Measurements from ENCODE around the gene RNFT2. TPM values are rescaled to one million over a fixed set of nuclear protein-coding genes. Genes with fewer than 3 reads are reported as not detected.

The RNFT2 gene
- total RNA-seq, 2 experiments from 2014 or later, result 8.6 to 8.9 TPM

- H3K27me3 Mint-ChIP-seq, result peaks cover 9% of the 10 kb centered on the region
- H3K9me3 Mint-ChIP-seq (ENCODE audit: low read depth), result no peaks in the 10 kb centered on the region
- H3K4me1 Mint-ChIP-seq, result peaks cover 20% of the 10 kb centered on the region
- CTCF ChIA-PET, result no interaction called here
- peak overlapping the region; percentile 92 for H3K4me3 Mint-ChIP-seq
- peak overlapping the region; percentile 90 for H3K27ac Mint-ChIP-seq
- no peaks in the 10 kb centered on the region for H3K36me3 Mint-ChIP-seq
- ATAC-seq (no peak), DNase-seq (no peak)
Measured at GRCh38 chr12:116818341-116818856, 80.3 kb downstream of the RNFT2 start.

- ATAC-seq, result peak; percentile 95
- Mint-ChIP-seq H3K27ac (peak overlapping the region; percentile 90), H3K27me3 (peaks cover 9% of the 10 kb centered on the region), H3K36me3 (no peaks in the 10 kb centered on the region), H3K9me3 (ENCODE audit: low read depth) (no peaks in the 10 kb centered on the region), H3K4me3 (peak overlapping the region; percentile 92), H3K4me1 (peaks cover 20% of the 10 kb centered on the region)
- CTCF ChIA-PET, result no interaction called here
- peak; percentile 91 for DNase-seq
Measured at GRCh38 chr12:116818948-116819832, 81.1 kb downstream of the RNFT2 start.

- Mint-ChIP-seq H3K4me3 (peak overlapping the region; percentile 38), H3K9me3 (ENCODE audit: low read depth) (no peaks in the 10 kb centered on the region), H3K36me3 (no peaks in the 10 kb centered on the region), H3K27ac (peak overlapping the region; percentile 8), H3K4me1 (peaks cover 20% of the 10 kb centered on the region), H3K27me3 (peaks cover 9% of the 10 kb centered on the region)
- CTCF ChIA-PET, result no interaction called here
- DNase-seq (no peak), ATAC-seq (no peak)
Measured at GRCh38 chr12:116820064-116820656, 82.0 kb downstream of the RNFT2 start.

GRCh38 chr12:116821291-116821690 is 83.2 kb downstream of the RNFT2 start:
- H3K4me1 Mint-ChIP-seq, result peaks cover 20% of the 10 kb centered on the region
- ATAC-seq (no peak), DNase-seq (no peak)
- no peaks in the 10 kb centered on the region for H3K36me3 Mint-ChIP-seq
- no peak overlapping the region for H3K27ac Mint-ChIP-seq
- H3K4me3 Mint-ChIP-seq, result no peak overlapping the region
- CTCF ChIA-PET, result no interaction called here
- peaks cover 9% of the 10 kb centered on the region for H3K27me3 Mint-ChIP-seq
- no peaks in the 10 kb centered on the region for H3K9me3 Mint-ChIP-seq (ENCODE audit: low read depth)

- Mint-ChIP-seq H3K4me1 (no peaks in the 10 kb centered on the region), H3K27ac (no peak overlapping the region), H3K4me3 (no peak overlapping the region), H3K36me3 (no peaks in the 10 kb centered on the region), H3K27me3 (no peaks in the 10 kb centered on the region), H3K9me3 (ENCODE audit: low read depth) (no peaks in the 10 kb centered on the region)
- DNase-seq (no peak), ATAC-seq (no peak)
- CTCF ChIA-PET, result interaction anchor here (0.6 to 0.8 kb wide), 3 partner anchors 19 to 537 kb away, joined by 3 read pairs; no protein-coding TSS in a partner anchor
Measured at GRCh38 chr12:116827432-116827831, 89.3 kb downstream of the RNFT2 start.

- ATAC-seq (no peak), DNase-seq (no peak)
- H3K36me3 Mint-ChIP-seq, result peaks cover 2% of the 10 kb centered on the region
- no peaks in the 10 kb centered on the region for H3K27me3 Mint-ChIP-seq
- H3K9me3 Mint-ChIP-seq (ENCODE audit: low read depth), result no peaks in the 10 kb centered on the region
- CTCF ChIA-PET, result no interaction called here
- no peaks in the 10 kb centered on the region for H3K4me1 Mint-ChIP-seq
- no peak overlapping the region for H3K27ac Mint-ChIP-seq
- no peak overlapping the region for H3K4me3 Mint-ChIP-seq
Measured at GRCh38 chr12:116832353-116832752, 94.2 kb downstream of the RNFT2 start.

GRCh38 chr12:116833474-116833873 is 95.4 kb downstream of the RNFT2 start:
- ATAC-seq (no peak), DNase-seq (no peak)
- Mint-ChIP-seq H3K4me3 (no peak overlapping the region), H3K4me1 (no peaks in the 10 kb centered on the region), H3K36me3 (peaks cover 2% of the 10 kb centered on the region), H3K27ac (no peak overlapping the region), H3K9me3 (ENCODE audit: low read depth) (no peaks in the 10 kb centered on the region), H3K27me3 (no peaks in the 10 kb centered on the region)
- CTCF ChIA-PET, result no interaction called here

GRCh38 chr12:116835484-116835883 is 97.4 kb downstream of the RNFT2 start:
- CTCF ChIA-PET, result no interaction called here
- no peak for ATAC-seq
- H3K4me3 Mint-ChIP-seq, result no peak overlapping the region
- H3K27me3 Mint-ChIP-seq, result no peaks in the 10 kb centered on the region
- no peaks in the 10 kb centered on the region for H3K9me3 Mint-ChIP-seq (ENCODE audit: low read depth)
- DNase-seq, result no peak
- H3K36me3 Mint-ChIP-seq, result peaks cover 2% of the 10 kb centered on the region
- no peaks in the 10 kb centered on the region for H3K4me1 Mint-ChIP-seq
- no peak overlapping the region for H3K27ac Mint-ChIP-seq

- Mint-ChIP-seq H3K27me3 (no peaks in the 10 kb centered on the region), H3K36me3 (peaks cover 2% of the 10 kb centered on the region), H3K4me1 (no peaks in the 10 kb centered on the region), H3K27ac (no peak overlapping the region), H3K9me3 (ENCODE audit: low read depth) (no peaks in the 10 kb centered on the region), H3K4me3 (no peak overlapping the region)
- DNase-seq (no peak), ATAC-seq (no peak)
- CTCF ChIA-PET, result no interaction called here
Measured at GRCh38 chr12:116837097-116837496, 99.0 kb downstream of the RNFT2 start.

- DNase-seq (no peak), ATAC-seq (no peak)
- Mint-ChIP-seq H3K27ac (no peak overlapping the region), H3K4me3 (no peak overlapping the region), H3K27me3 (no peaks in the 10 kb centered on the region), H3K9me3 (ENCODE audit: low read depth) (no peaks in the 10 kb centered on the region), H3K36me3 (peaks cover 2% of the 10 kb centered on the region), H3K4me1 (no peaks in the 10 kb centered on the region)
- CTCF ChIA-PET, result no interaction called here
Measured at GRCh38 chr12:116838365-116838764, 100.2 kb downstream of the RNFT2 start.

- no peak overlapping the region for H3K27ac Mint-ChIP-seq
- CTCF ChIA-PET, result no interaction called here
- DNase-seq, result no peak
- H3K4me1 Mint-ChIP-seq, result no peaks in the 10 kb centered on the region
- H3K9me3 Mint-ChIP-seq (ENCODE audit: low read depth), result no peaks in the 10 kb centered on the region
- peaks cover 2% of the 10 kb centered on the region for H3K36me3 Mint-ChIP-seq
- H3K27me3 Mint-ChIP-seq, result no peaks in the 10 kb centered on the region
- H3K4me3 Mint-ChIP-seq, result no peak overlapping the region
- no peak for ATAC-seq
Measured at GRCh38 chr12:116839287-116839830, 101.2 kb downstream of the RNFT2 start.

GRCh38 chr12:116843085-116843484 is 105.0 kb downstream of the RNFT2 start:
- ATAC-seq, result no peak
- H3K4me3 Mint-ChIP-seq, result no peak overlapping the region
- H3K36me3 Mint-ChIP-seq, result no peaks in the 10 kb centered on the region
- no peaks in the 10 kb centered on the region for H3K4me1 Mint-ChIP-seq
- no peaks in the 10 kb centered on the region for H3K9me3 Mint-ChIP-seq (ENCODE audit: low read depth)
- H3K27ac Mint-ChIP-seq, result no peak overlapping the region
- no peaks in the 10 kb centered on the region for H3K27me3 Mint-ChIP-seq
- CTCF ChIA-PET, result interaction anchor here (0.7 kb wide), 1 partner anchor 195 kb away, joined by 3 read pairs; no protein-coding TSS in a partner anchor
- no peak for DNase-seq

GRCh38 chr12:116849216-116849615 is 111.1 kb downstream of the RNFT2 start:
- H3K4me1 Mint-ChIP-seq, result no peaks in the 10 kb centered on the region
- DNase-seq, result no peak
- no peak overlapping the region for H3K4me3 Mint-ChIP-seq
- ATAC-seq, result no peak
- no peaks in the 10 kb centered on the region for H3K9me3 Mint-ChIP-seq (ENCODE audit: low read depth)
- no peak overlapping the region for H3K27ac Mint-ChIP-seq
- CTCF ChIA-PET, result no interaction called here
- H3K36me3 Mint-ChIP-seq, result no peaks in the 10 kb centered on the region
- no peaks in the 10 kb centered on the region for H3K27me3 Mint-ChIP-seq

GRCh38 chr12:116852303-116852702 is 114.2 kb downstream of the RNFT2 start:
- Mint-ChIP-seq H3K4me1 (no peaks in the 10 kb centered on the region), H3K36me3 (no peaks in the 10 kb centered on the region), H3K27me3 (peaks cover 7% of the 10 kb centered on the region), H3K9me3 (ENCODE audit: low read depth) (no peaks in the 10 kb centered on the region), H3K27ac (no peak overlapping the region), H3K4me3 (no peak overlapping the region)
- CTCF ChIA-PET, result no interaction called here
- ATAC-seq, result no peak
- DNase-seq, result no peak

Measured in activated CD8-positive, alpha-beta memory T cell treated with anti-CD3 and anti-CD28 coated beads, Interleukin-2, amount 10 ng/mL, durations not matched to agents 7 days and 5 days (primary cell).